ENCODE results near the gene CCDC47.

The CCDC47 gene

GRCh38 chr17:63819585-63820537 is 46.5 kb upstream of the CCDC47 start:
- TF ChIP-seq OSR1 (CRISPR knock-in tag; IDR thresholded peaks at IDR 0.05) (no peak), PPARA (CRISPR knock-in tag; IDR thresholded peaks at IDR 0.05; ENCODE audit: borderline replicate concordance) (no peak), ZFP30 (CRISPR knock-in tag; IDR thresholded peaks at IDR 0.05) (no peak), GLIS3 (CRISPR knock-in tag; IDR thresholded peaks at IDR 0.05) (0 out of 2 replicates have a peak, but pooled peaks have one; percentile 54), ESRRG (CRISPR knock-in tag; IDR thresholded peaks at IDR 0.05) (no peak), TCF4 (CRISPR knock-in tag; IDR thresholded peaks at IDR 0.05; ENCODE audit: borderline replicate concordance) (no peak)
- ATAC-seq, result peak; percentile 3; the same call in 1 of the 3 replicates

GRCh38 chr17:63819131-63819530 is 45.7 kb upstream of the CCDC47 start:
- no peak for ATAC-seq
- TF ChIP-seq CSRNP3 (CRISPR knock-in tag; IDR thresholded peaks at IDR 0.05) (no peak), CSDC2 (CRISPR knock-in tag; IDR thresholded peaks at IDR 0.05) (no peak), ISL1 (CRISPR knock-in tag; IDR thresholded peaks at IDR 0.05) (no peak), ESRRG (CRISPR knock-in tag; IDR thresholded peaks at IDR 0.05) (no peak), ARNTL (CRISPR knock-in tag; IDR thresholded peaks at IDR 0.05; ENCODE audit: borderline replicate concordance, low read depth) (no peak), TSHZ2 (CRISPR knock-in tag; IDR thresholded peaks at IDR 0.05) (no peak), PATZ1 (CRISPR knock-in tag; IDR thresholded peaks at IDR 0.05; ENCODE audit: borderline replicate concordance) (no peak), ZNF565 (CRISPR knock-in tag; conservative IDR thresholded peaks at IDR 0.05; ENCODE audit: low read depth) (no peak), RARB (CRISPR knock-in tag; IDR thresholded peaks at IDR 0.05) (no peak), ZNF8 (CRISPR knock-in tag; IDR thresholded peaks at IDR 0.05) (no peak)

GRCh38 chr17:63817736-63818385 is 44.5 kb upstream of the CCDC47 start:
- ATAC-seq, result no peak
- no peak for TF ChIP-seq POU6F1 (CRISPR knock-in tag; IDR thresholded peaks at IDR 0.05; ENCODE audit: borderline replicate concordance, low read depth)
- TF ChIP-seq ZNF8 (CRISPR knock-in tag; IDR thresholded peaks at IDR 0.05), result no peak
- no peak for TF ChIP-seq RARB (CRISPR knock-in tag; IDR thresholded peaks at IDR 0.05)
- no peak for TF ChIP-seq CREB5 (CRISPR knock-in tag; IDR thresholded peaks at IDR 0.05; ENCODE audit: low read depth)
- TF ChIP-seq TOX (CRISPR knock-in tag; IDR thresholded peaks at IDR 0.05; ENCODE audit: borderline replicate concordance), result no peak
- TF ChIP-seq ZNF70 (CRISPR knock-in tag; IDR thresholded peaks at IDR 0.05), result no peak
